GM21447 (cell line): Measurements from ENCODE around the gene ALG3.
"Not testable (repeated sequence)": the region's sequence is repeated elsewhere in the genome, so short reads cannot be mapped to it uniquely, and the experiment has no call there.

Experiments
- ATAC-seq: cut with Tn5 transposase; IDR thresholded peaks from one replicate; pipeline ENCODE4 v1.9.1; 2021; ENCODE audit not compliant: unreplicated experiment

The ALG3 gene

GRCh38 chr3:184248454-184249411, at the start of gene ALG3:
TSS of gene ALG3 (minus strand) at chr3:184248962. CDS start at chr3:184248940, 22 bp downstream.
- ATAC-seq, result peak; percentile 46

- ATAC-seq, result no peak
Measured at GRCh38 chr3:184296616-184297015, 47.9 kb upstream of the ALG3 start.

- no peak for ATAC-seq
Measured at GRCh38 chr3:184295771-184296170, 47.0 kb upstream of the ALG3 start.

DNA sequence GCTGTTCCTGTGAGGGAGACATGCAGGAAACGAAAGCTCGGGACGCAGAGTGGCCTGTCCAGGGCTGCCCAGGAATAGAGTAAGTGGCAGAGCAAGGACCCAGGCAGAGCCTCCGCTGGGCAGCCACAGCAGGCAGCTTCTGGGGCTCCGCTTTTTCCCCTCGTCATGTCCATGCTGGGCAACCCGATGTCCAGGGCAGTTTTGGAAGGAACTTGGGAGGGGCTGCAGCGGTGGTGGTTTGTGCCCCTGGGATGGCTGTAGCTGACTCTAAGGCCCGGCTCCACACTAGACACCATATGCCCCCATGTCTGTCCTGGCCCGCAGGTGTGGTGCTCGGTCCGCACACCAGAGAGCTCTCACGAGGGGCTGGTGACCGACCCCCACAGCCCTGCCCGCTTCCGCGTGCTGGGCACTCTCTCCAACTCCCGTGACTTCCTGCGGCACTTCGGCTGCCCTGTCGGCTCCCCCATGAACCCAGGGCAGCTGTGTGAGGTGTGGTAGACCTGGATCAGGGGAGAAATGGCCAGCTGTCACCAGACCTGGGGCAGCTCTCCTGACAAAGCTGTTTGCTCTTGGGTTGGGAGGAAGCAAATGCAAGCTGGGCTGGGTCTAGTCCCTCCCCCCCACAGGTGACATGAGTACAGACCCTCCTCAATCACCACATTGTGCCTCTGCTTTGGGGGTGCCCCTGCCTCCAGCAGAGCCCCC, 43.1 kb upstream of the ALG3 start:
- no peak for ATAC-seq

GRCh38 chr3:184291044-184291737, 42.4 kb upstream of the ALG3 start:
- no peak for ATAC-seq

DNA sequence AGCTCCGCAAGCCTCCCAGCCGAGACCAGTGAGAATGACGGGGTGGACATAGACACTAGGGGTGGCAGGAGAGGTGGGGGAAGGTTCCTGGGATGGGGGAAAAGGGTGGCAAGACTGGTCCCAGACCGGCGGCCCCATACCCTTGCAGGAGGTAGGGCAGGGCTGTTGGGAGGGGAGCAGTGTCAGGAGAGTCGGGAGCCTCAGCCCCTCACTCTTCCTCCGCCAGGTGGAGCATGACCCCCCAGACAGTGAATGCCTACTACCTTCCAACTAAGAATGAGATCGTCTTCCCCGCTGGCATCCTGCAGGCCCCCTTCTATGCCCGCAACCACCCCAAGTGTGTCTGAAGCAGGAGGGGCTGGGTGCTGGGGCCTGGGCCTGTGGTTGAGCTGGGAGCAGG, 41.6 kb upstream of the ALG3 start:
- no peak for ATAC-seq

- ATAC-seq, result no peak
Measured at GRCh38 chr3:184289426-184289938, 40.7 kb upstream of the ALG3 start.

DNA sequence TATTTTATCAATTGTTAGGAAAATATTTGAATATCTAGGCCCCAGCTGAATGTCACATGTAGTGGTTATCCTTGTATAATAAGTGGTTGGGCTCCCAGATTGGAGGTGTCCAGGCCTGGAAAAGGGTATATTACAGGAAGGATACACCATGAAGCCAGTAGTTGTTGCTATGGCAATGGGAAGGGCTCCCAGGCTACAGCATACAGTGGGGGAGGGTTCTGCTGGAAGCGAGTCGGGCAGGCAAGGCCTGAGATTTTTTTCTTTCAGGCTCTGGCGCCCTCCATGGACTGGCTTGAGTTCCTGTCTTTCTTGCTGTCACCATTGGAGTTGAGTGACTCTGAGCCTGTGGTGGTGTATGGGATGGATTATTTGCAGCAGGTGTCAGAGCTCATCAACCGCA, 35.9 kb upstream of the ALG3 start:
- ATAC-seq, result no peak

GRCh38 chr3:184283681-184284080, 34.9 kb upstream of the ALG3 start:
- no peak for ATAC-seq

DNA sequence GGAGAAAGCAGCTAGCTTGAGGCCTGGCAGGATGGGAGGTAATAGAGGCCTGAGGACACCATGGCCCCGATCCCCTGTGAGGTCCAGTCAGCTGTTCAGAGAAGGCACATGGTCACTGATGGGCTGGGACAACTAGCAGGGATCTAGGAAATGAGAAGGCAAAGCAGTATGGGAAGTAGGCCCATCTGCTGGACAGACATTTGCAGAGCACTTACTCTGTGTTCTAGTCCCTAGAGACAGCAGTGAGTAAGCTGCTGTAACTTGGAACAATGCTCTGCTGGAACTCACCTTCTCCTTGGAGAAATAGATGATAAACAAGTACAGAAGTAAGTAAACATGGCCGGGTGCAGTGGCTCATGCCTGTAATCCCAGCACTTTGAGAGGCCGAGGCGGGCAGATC, 34.2 kb upstream of the ALG3 start:
- no peak for ATAC-seq

DNA sequence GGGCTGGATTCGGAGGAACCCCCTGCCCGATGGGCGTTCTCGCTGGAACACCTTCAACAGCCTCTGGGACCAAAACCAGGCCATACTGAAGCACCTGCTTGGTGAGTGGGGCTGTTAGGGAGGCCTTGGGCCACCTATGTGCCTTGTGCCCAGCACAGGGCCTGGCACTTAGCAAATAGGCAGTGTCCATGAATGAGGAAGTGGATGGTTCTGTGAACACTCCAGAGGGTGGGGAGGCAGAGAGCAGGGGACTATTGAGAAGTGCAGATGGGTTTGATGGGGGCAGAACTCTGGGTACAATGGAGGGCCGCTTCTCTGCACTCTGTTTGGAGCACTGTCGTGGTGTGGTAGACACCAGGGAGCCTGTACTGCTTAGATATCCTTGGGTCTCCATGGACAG, 28.6 kb upstream of the ALG3 start:
- ATAC-seq, result no peak

GRCh38 chr3:184275961-184276910, 27.5 kb upstream of the ALG3 start, which contains the start of gene ECE2:
TSS of gene ECE2 (plus strand) at chr3:184276022. CDS start at chr3:184276154, 132 bp downstream.
- ATAC-seq, result no peak

DNA sequence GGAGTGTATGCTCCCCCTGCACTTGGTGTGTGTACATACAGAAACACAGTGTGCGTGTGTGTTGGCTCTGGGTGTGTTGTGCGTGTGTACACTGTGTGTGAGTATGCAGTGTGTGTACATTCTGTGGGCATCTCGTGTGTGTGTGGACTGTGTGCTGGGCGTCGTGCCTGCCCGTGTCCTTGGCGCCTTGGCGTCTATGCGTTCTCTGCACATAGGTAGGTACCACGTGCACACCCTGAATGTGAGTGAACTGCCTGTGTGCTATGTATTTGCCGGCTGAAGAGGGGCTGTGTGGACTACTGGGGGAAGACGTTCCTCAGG, 26.6 kb upstream of the ALG3 start:
- no peak for ATAC-seq

- ATAC-seq, result no peak
Measured at GRCh38 chr3:184272269-184272668, 23.5 kb upstream of the ALG3 start.

GRCh38 chr3:184267249-184267648, 18.5 kb upstream of the ALG3 start:
- not testable (repeated sequence) for ATAC-seq

DNA sequence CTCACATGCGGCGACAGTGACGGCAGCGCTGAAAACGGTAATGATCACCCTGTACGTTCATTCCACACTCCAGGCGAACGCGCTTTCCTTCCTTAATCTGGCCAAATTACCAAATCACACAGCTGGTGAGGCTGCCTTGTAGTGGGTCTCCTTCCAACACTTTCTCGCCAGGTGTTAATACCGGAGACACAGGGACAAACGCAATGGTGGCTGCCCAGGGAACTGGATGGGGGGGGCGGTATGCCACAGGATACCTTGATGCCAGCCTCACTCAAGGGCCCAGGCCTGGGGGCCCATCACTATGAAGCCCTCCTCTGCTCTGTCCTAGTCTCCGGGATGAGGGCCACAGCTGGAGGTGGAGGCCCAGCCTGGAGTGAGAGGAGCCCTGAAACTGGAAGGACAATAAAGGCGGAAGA, 14.0 kb upstream of the ALG3 start:
- no peak for ATAC-seq

DNA sequence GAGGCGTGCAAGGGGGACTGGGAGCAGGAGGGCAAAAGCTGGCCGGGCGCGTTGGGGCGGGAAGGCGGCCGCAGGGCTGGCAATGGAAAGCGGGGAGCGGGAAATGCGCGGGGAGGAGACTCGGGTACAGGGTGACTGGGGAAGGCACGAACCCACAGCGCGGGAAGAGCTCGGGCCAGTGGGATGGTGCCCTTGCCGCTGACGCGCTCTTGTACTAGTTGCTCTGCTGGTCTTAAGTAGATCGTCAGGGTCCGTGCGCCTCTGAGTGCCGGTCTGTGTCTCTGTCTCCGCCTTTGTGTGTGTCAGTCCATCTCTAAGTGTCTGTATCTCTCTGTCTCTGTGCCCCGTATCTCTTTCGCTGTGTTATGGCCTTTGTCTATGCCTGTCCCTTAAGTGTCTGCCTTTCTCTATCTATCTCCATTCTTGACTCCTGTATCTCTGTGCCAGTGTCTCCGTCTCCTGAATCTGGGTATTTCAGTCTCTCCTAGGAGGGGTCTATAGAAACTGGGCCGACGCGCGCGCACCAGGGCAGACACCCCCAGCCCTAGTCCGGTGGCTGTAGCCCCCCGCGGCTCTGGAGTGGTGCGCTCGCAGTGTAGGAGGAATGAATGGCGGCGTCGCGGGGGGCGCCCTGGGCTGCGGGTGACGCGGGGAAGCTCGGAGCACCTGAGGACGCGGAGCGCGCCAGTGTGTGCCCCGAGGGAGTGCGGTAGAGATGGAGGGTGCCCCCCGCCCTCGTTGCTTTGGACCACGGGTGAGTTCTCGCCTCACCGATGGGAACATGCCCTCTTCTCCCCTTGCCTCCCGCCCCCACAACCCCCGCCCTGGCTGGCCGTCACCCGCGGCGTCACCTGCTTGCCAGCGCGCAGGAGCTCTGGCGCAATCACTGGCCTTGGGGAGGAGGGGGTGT, 13.3 kb upstream of the ALG3 start:
- ATAC-seq, result no peak

DNA sequence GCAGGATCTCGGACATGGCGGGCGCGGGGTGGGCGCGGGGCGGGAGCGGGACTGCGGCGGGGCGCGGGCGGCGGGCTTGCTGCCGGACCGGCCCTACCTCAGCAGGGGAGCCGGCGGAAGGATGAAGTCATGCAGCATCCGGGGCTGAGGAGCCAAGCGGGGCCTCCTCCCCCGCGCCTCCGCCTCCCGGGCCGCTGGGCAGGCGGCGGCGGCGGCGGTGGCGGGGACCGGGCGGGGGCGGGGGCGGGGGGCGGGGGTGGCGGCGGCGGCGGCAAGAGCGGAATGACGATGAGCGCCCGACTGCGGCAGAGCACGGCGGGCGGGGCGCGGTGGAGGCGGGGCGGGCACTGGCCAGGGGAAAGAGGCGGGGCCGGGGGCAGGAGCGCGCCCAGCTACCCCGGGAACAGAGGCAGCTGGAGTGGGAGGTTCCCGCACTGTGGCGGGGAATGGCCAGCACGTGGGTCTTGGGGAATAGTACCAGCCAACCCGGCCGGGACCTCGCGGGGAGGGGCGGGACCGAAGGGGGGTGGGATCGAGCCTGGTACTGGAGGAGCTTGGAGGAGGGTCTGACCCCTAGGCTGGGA, 12.6 kb upstream of the ALG3 start, which contains the start of gene CAMK2N2:
TSS of gene CAMK2N2 (minus strand) at position 284 of the 584 bp plus-strand sequence. CDS start at position 16, 268 bp downstream.
- ATAC-seq, result no peak
